BLaER1 treated with 17β-estradiol and CSF1 and Interleukin-3, amounts not matched to agents 10 nM and 100 nM (cell line): Measurements from ENCODE around the gene ANKRD55.
"Not testable (repeated sequence)": the region's sequence is repeated elsewhere in the genome, so short reads cannot be mapped to it uniquely, and the experiment has no call there.

ENCODE experiments used
- H3K27ac ChIP-seq, 11 experiments: shearing (Covaris generic); formaldehyde crosslinking; 2 replicates each; pipeline ENCODE4 v1.8.1; 2022
- H3K27me3 ChIP-seq, 11 experiments: shearing (Covaris generic); formaldehyde crosslinking; 2 replicates each; pipeline ENCODE4 v1.8.1; 2022
- H3K36me3 ChIP-seq, 11 experiments: shearing (Covaris generic); formaldehyde crosslinking; 2 replicates each; pipeline ENCODE4 v1.8.1; 2022
- H3K4me1 ChIP-seq, 10 experiments: shearing (Covaris generic); formaldehyde crosslinking; 2 replicates each; pipeline ENCODE4 v1.8.1; 2022
- H3K4me2 ChIP-seq, 11 experiments: shearing (Covaris generic); formaldehyde crosslinking; 2 replicates each; pipeline ENCODE4 v1.8.1; 2022
- H3K4me3 ChIP-seq, 10 experiments: shearing (Covaris generic); formaldehyde crosslinking; 2 replicates each; pipeline ENCODE4 v1.8.1; 2022
- H3K9ac ChIP-seq, 11 experiments: shearing (Covaris generic); formaldehyde crosslinking; 2 replicates each; pipeline ENCODE4 v1.8.1; 2022
- H3K9me3 ChIP-seq, 11 experiments: shearing (Covaris generic); formaldehyde crosslinking; replicated peaks in 1 of 11; 2 replicates each; pipeline ENCODE4 v1.8.1; 2022
- H4K20me1 ChIP-seq, 11 experiments: shearing (Covaris generic); formaldehyde crosslinking; 2 replicates each; pipeline ENCODE4 v1.8.1; 2022
- Cebpa-rat ChIP-seq, 11 experiments: shearing (Covaris generic); IDR thresholded peaks; 2 replicates each; pipeline ENCODE4 v1.8.1; 2022

Gene ANKRD55

DNA sequence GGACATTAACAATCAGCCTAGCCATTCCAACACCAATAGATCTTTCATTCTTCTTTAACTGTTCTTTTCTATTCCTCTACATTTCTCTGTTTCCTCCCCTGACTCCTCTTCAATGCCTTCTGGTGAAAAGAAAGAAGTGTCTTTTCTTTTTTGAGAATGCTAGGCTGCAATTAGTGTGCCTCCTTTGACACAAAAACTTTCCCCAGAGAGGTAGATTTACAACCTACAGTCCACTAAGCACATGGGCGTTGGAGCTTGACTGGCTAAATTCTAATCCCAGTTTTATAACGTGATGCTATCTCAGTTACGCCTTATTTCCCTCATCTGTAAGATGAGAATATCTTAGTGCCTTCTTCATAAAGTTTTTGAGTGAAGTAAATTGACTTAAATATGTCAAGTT lies 16.9 kb upstream of the ANKRD55 start:
- Histone ChIP-seq H3K36me3 (0 out of 22 replicates have a peak, but pooled peaks cover 0 to 5% (median 0%) of the 10 kb centered on the region in 11 experiments), H3K27me3 (no peaks in the 10 kb centered on the region)

DNA sequence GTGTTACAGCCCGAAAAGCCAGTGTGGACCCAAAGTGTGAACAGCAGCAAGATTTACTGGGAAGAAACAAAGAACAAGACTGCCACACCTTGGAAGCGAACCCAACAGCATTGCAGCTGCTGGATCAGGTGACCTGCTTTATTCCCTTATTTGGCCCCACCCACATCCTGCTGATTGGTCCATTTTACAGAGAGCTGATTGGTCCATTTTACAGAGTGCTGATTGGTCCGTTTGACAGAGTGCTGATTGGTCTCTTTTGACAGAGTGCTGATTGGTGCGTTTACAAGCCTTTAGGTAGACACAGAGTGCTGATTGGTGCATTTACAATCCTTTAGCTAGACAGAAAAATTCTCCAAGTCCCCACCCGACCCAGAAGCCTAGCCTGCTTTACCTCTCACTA lies 16.0 kb upstream of the ANKRD55 start:
- not testable (repeated sequence) for H3K9ac ChIP-seq, H3K36me3 ChIP-seq, H4K20me1 ChIP-seq, H3K27ac ChIP-seq, H3K4me3 ChIP-seq, H3K4me2 ChIP-seq, H3K27me3 ChIP-seq
- Histone ChIP-seq H3K9me3 (peaks cover 15 to 34% (median 18%) of the 10 kb centered on the region in 11 experiments), H3K4me1 (peaks cover 7 to 30% (median 11%) of the 10 kb centered on the region in 10 experiments; a peak in 16 of 20 replicates)

More for the DNA sequence above, 16.9 kb upstream of the ANKRD55 start:
- H3K9ac ChIP-seq: no peak overlapping the region
- peaks cover 15 to 29% (median 18%) of the 10 kb centered on the region in 11 experiments for H3K9me3 ChIP-seq
- H3K4me3 ChIP-seq: no peak overlapping the region
- 0 out of 22 replicates have a peak overlapping the region, but pooled peaks of 1 of the 11 experiments have one; percentile 11 for H3K4me2 ChIP-seq
- no peaks in the 10 kb centered on the region for H4K20me1 ChIP-seq
- H3K27ac ChIP-seq: 0 out of 22 replicates have a peak overlapping the region, but pooled peaks of 1 of the 11 experiments have one; percentile 6
- H3K4me1 ChIP-seq: peaks cover 7 to 30% (median 11%) of the 10 kb centered on the region in 10 experiments; a peak in 16 of 20 replicates
- no peak for TF ChIP-seq Cebpa-rat (IDR thresholded peaks at IDR 0.05)

DNA sequence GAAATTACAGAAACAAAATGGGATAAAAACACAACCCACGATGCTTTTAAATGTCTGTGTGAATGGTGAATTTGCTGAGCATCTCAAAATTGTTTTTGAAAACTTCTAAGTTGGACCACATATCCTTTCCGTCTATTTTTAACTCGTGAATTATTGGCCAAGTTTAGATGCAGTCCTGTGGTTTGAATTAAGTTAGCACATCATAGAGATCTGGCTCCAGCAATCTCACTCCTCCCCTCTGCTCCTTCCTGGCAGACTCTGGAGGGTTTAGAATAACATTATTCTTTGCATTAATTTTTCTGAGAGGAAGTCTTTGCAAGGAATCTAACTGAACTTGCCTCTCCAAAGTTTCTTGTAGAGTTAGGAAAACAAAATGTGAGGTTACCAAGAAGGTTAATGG lies 14.5 kb upstream of the ANKRD55 start:
- no peak overlapping the region for H3K4me3 ChIP-seq
- peaks cover 23 to 47% (median 28%) of the 10 kb centered on the region in 11 experiments for H3K9me3 ChIP-seq
- 0 out of 22 replicates have a peak, but pooled peaks cover 0 to 5% (median 0%) of the 10 kb centered on the region in 11 experiments for H3K36me3 ChIP-seq
- H3K27ac ChIP-seq: peak overlapping the region in 2 of 11 experiments; percentile 5 to 49; a peak in 3 of 22 replicates
- no peaks in the 10 kb centered on the region for H3K27me3 ChIP-seq
- peak overlapping the region in 9 of 11 experiments; percentile 8 to 44 (median 31); a peak in 14 of 22 replicates for H3K4me2 ChIP-seq
- no peak for TF ChIP-seq Cebpa-rat (IDR thresholded peaks at IDR 0.05)
- H3K4me1 ChIP-seq: peaks cover 7 to 30% (median 11%) of the 10 kb centered on the region in 10 experiments; a peak in 16 of 20 replicates
- no peaks in the 10 kb centered on the region for H4K20me1 ChIP-seq
- peak overlapping the region in 1 of 11 experiments; percentile 31; a peak in 1 of 22 replicates for H3K9ac ChIP-seq

DNA sequence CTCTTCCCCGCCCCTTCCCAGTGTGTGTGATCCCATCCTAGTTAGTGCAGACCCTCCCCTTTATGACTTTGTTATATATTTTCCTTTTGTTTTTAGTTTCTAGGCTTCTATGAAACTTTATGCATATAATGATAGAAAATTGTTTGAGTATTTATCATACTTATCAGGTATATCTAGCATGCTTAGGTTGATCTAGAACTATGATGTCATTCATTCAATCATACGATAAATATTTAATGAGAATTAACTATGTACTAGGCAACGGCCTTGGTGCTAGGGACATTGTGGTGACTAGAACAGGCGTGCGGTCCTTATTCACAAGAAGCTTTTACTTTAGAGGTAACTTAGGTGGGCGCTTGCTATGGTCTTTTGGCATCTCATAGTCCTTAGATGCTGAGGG lies 13.6 kb upstream of the ANKRD55 start:
- H3K4me2 ChIP-seq: 0 out of 22 replicates have a peak overlapping the region, but pooled peaks of 1 of the 11 experiments have one; percentile 11

DNA sequence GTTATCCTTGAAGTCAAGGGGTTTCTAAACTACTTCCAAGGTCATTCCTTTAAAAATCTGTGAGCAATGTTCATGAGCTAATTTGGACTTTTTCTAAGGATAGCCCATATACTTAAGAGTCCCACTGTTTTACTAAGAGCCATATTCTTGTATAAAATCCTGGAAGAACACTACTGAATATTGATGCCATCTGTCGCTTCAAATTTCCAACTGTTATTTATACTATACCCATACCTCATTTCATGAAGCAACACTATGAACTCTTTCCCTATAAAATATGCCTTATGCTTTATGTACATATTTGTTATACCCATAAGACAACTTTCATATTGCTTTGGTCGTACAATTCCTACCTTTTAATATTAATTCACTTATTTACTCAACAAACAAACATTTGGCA lies 12.4 kb upstream of the ANKRD55 start:
- Histone ChIP-seq H3K4me3 (no peak overlapping the region), H3K4me1 (peaks cover 7 to 15% (median 11%) of the 10 kb centered on the region in 10 experiments; a peak in 15 of 20 replicates), H3K36me3 (0 out of 22 replicates have a peak, but pooled peaks cover 0 to 5% (median 0%) of the 10 kb centered on the region in 11 experiments), H3K27ac (no peak overlapping the region), H4K20me1 (no peaks in the 10 kb centered on the region), H3K27me3 (no peaks in the 10 kb centered on the region), H3K4me2 (no peak overlapping the region), H3K9ac (no peak overlapping the region), H3K9me3 (peaks cover 36 to 62% (median 43%) of the 10 kb centered on the region in 11 experiments)
- TF ChIP-seq Cebpa-rat (IDR thresholded peaks at IDR 0.05): no peak

More for the DNA sequence above, 13.6 kb upstream of the ANKRD55 start:
- H3K27ac ChIP-seq: peak overlapping the region in 1 of 11 experiments; percentile 7; a peak in 1 of 22 replicates
- no peaks in the 10 kb centered on the region for H4K20me1 ChIP-seq
- H3K27me3 ChIP-seq: no peaks in the 10 kb centered on the region
- TF ChIP-seq Cebpa-rat (IDR thresholded peaks at IDR 0.05): no peak
- H3K36me3 ChIP-seq: 0 out of 22 replicates have a peak, but pooled peaks cover 0 to 5% (median 0%) of the 10 kb centered on the region in 11 experiments
- no peak overlapping the region for H3K9ac ChIP-seq
- H3K4me1 ChIP-seq: peaks cover 7 to 23% (median 11%) of the 10 kb centered on the region in 10 experiments; a peak in 16 of 20 replicates
- peaks cover 32 to 55% (median 37%) of the 10 kb centered on the region in 11 experiments for H3K9me3 ChIP-seq
- H3K4me3 ChIP-seq: no peak overlapping the region

DNA sequence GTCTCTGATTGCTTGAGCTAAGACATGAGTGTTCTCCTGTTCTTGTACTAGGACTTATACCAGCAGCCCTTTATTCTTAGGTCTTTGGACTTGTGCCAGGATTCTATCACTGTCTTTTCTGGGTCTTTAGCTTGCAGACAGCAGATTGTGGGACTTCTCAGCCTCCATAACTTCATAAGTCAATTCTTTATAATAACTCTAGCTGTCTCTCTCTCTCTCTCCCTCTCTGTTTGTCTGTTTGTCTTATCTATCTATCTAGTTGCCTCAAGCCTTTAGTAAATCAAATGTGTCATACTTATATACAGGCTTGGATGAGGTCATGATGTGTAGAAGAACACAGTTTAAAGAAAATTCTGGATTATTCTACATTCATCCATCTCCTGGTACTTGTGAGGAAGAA lies 11.5 kb upstream of the ANKRD55 start:
- no peak overlapping the region for H3K4me3 ChIP-seq
- H3K4me1 ChIP-seq: peaks cover 7 to 13% (median 9%) of the 10 kb centered on the region in 10 experiments; a peak in 15 of 20 replicates
- 0 out of 22 replicates have a peak, but pooled peaks cover 0 to 5% (median 0%) of the 10 kb centered on the region in 11 experiments for H3K36me3 ChIP-seq
- H3K27ac ChIP-seq: no peak overlapping the region
- TF ChIP-seq Cebpa-rat (IDR thresholded peaks at IDR 0.05): no peak
- H3K4me2 ChIP-seq: no peak overlapping the region
- H3K9me3 ChIP-seq: peaks cover 38 to 60% (median 44%) of the 10 kb centered on the region in 11 experiments
- H4K20me1 ChIP-seq: no peaks in the 10 kb centered on the region
- no peaks in the 10 kb centered on the region for H3K27me3 ChIP-seq
- no peak overlapping the region for H3K9ac ChIP-seq

DNA sequence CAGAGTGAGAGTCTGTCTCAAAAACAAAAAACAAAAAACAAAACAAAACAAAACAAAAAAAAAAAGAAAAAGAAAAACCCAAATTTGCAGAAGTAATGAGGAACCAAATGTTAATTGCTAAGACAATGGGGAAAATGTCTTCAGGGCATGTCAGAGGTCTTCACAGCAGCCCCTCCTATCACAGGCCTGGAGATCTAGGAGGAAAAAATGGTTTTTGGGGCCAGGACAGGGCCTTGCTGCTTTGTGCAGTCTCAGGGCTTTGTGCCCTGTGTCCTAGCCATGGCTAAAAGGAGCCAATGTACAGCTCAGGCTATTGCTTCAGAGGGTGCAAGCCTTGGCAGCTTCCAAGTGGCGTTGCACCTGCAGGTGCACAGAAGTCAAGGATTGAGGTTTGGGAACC lies 9.1 kb upstream of the ANKRD55 start:
- not testable (repeated sequence) for H3K4me3 ChIP-seq, H3K27me3 ChIP-seq, H3K36me3 ChIP-seq, H3K9ac ChIP-seq, H3K4me1 ChIP-seq, H3K27ac ChIP-seq, H4K20me1 ChIP-seq, H3K4me2 ChIP-seq
- peaks cover 39 to 59% (median 46%) of the 10 kb centered on the region in 11 experiments for H3K9me3 ChIP-seq

DNA sequence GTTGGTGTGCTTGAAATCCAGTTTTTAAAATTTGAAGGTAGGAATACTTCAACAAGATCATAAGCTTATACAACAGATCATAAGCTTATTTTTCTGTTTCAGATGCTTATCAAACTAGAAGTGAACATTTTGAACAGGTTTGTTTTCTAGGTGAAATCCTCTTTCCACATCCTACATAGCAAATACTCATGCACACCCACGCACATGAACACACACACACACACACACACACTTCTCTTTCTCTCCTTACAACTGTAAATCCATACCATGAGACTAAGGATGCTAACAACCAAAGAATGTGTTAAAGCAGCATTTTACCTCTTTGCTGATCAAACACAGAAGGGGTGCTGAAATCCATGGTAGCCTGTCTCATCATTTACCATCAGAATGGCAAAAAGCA lies 592 bp downstream of the ANKRD55 start:
- no peak for TF ChIP-seq Cebpa-rat (IDR thresholded peaks at IDR 0.05)
- Histone ChIP-seq H3K9me3 (peaks cover 0 to 3% (median 0%) of the 10 kb centered on the region in 11 experiments; a peak in 2 of 22 replicates), H4K20me1 (no peaks in the 10 kb centered on the region), H3K4me2 (no peak overlapping the region), H3K9ac (no peak overlapping the region), H3K27ac (no peak overlapping the region), H3K4me1 (no peaks in the 10 kb centered on the region), H3K4me3 (no peak overlapping the region), H3K36me3 (no peaks in the 10 kb centered on the region), H3K27me3 (no peaks in the 10 kb centered on the region)

DNA sequence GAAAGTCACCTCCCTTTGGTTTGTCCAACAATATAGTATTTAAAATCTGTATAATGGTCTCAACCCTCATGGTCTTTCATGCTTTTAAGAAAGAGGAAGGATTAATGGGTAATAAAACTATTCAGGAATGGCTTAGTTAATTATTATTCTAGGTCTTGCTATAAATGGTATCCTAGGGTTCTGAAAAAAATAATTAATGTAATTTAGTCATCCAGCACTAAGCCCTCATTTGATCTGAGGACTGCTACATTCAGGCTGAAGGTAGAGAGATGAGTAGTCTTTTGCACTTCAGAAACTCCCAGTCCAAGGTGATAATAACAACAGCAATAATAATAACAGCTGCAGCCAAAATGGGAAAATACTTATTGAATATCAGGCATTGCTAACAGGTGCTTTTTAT lies 2.6 kb downstream of the ANKRD55 start:
- Histone ChIP-seq H3K4me2 (no peak overlapping the region), H3K36me3 (no peaks in the 10 kb centered on the region), H3K27ac (no peak overlapping the region), H4K20me1 (no peaks in the 10 kb centered on the region), H3K4me3 (no peak overlapping the region), H3K4me1 (no peaks in the 10 kb centered on the region), H3K27me3 (no peaks in the 10 kb centered on the region), H3K9ac (no peak overlapping the region), H3K9me3 (no peaks in the 10 kb centered on the region)
- no peak for TF ChIP-seq Cebpa-rat (IDR thresholded peaks at IDR 0.05)

DNA sequence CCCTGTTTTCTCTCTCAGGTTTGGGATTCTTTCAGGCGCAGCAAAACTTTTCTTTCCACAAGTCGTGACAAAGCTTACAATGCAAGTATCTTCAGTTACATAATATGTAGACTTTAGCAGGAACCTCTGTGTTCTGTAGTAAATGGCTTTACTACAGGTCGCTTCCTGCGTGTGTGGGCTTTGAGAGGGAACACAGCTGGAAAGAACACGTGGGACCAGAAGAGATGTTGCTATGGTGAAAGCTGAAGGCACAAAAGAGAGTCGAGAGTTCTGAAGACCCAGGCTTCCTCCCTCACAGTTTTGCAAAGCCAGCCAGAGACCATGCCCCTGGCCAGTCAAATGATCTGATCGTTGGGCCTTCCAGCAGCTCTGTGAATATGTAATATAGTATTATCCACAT lies 4.0 kb downstream of the ANKRD55 start:
- Histone ChIP-seq H3K4me1 (no peaks in the 10 kb centered on the region), H3K4me2 (no peak overlapping the region)

More for the DNA sequence above, 4.0 kb downstream of the ANKRD55 start:
- Histone ChIP-seq H3K27me3 (no peaks in the 10 kb centered on the region), H3K36me3 (no peaks in the 10 kb centered on the region), H3K9ac (no peak overlapping the region), H3K27ac (no peak overlapping the region), H4K20me1 (no peaks in the 10 kb centered on the region), H3K9me3 (no peaks in the 10 kb centered on the region), H3K4me3 (no peak overlapping the region)
- no peak for TF ChIP-seq Cebpa-rat (IDR thresholded peaks at IDR 0.05)
